HepG2 (cell line): Measurements from ENCODE around the gene NUF2. TPM values are rescaled to one million over a fixed set of nuclear protein-coding genes. Genes with fewer than 3 reads are reported as not detected.

Experiments
- AKNA ChIP-seq: sonication (generic); formaldehyde crosslinking; IDR thresholded peaks from 2 replicates; pipeline ENCODE4 v1.4.0; 2020; ENCODE audit warnings: missing genetic modification reagents, borderline replicate concordance
- HBP1 ChIP-seq: IDR thresholded peaks from 2 replicates; pipeline ENCODE4 v1.6.1; 2016; ENCODE audit warnings: low read depth, control low read depth
- JUND ChIP-seq: sonication (generic); formaldehyde crosslinking; IDR thresholded peaks from 2 replicates; pipeline ENCODE4 v1.8.0; 2022; ENCODE audit warnings: mild to moderate bottlenecking, missing genetic modification reagents
- RAD51 ChIP-seq: fragments of 450-650 bp; IDR thresholded peaks from 2 replicates; pipeline ENCODE4 v1.6.1; 2016; ENCODE audit warnings: borderline replicate concordance
- SP140L ChIP-seq: sonication (generic); formaldehyde crosslinking; IDR thresholded peaks from 2 replicates; pipeline ENCODE4 v1.4.0; 2020; ENCODE audit warnings: missing genetic modification reagents, borderline replicate concordance
- TRAFD1 ChIP-seq: sonication (generic); formaldehyde crosslinking; IDR thresholded peaks from 2 replicates; pipeline ENCODE4 v1.5.1; 2020; ENCODE audit warnings: missing genetic modification reagents, mild to moderate bottlenecking, borderline replicate concordance
- ZFP1 ChIP-seq: IDR thresholded peaks from 2 replicates; pipeline ENCODE4 v1.6.1; 2016
- ZNF281 ChIP-seq: sonication (generic); formaldehyde crosslinking; IDR thresholded peaks from 2 replicates; pipeline ENCODE4 v1.4.0; 2020; ENCODE audit warnings: missing genetic modification reagents, borderline replicate concordance
- ZNF350 ChIP-seq: sonication (generic); formaldehyde crosslinking; IDR thresholded peaks from 2 replicates; pipeline ENCODE4 v1.4.0; 2020; ENCODE audit warnings: mild to moderate bottlenecking, low read depth, missing genetic modification reagents, borderline replicate concordance
- ZNF512 ChIP-seq: sonication (generic); formaldehyde crosslinking; IDR thresholded peaks from 2 replicates; pipeline ENCODE4 v1.4.0; 2020; ENCODE audit warnings: mild to moderate bottlenecking, missing genetic modification reagents
- ZNF550 ChIP-seq: sonication (generic); formaldehyde crosslinking; IDR thresholded peaks from 2 replicates; pipeline ENCODE4 v1.4.0; 2020; ENCODE audit warnings: mild to moderate bottlenecking, missing genetic modification reagents, borderline replicate concordance
- ZNF607 ChIP-seq: sonication (generic); formaldehyde crosslinking; IDR thresholded peaks from 2 replicates; pipeline ENCODE4 v1.5.1; 2020; ENCODE audit warnings: missing genetic modification reagents, mild to moderate bottlenecking, borderline replicate concordance
- ZNF652 ChIP-seq: IDR thresholded peaks from 2 replicates; pipeline ENCODE4 v1.6.1; 2016; ENCODE audit warnings: low read depth, borderline replicate concordance
- ZSCAN22 ChIP-seq: sonication (generic); formaldehyde crosslinking; IDR thresholded peaks from 2 replicates; pipeline ENCODE4 v1.4.0; 2020; ENCODE audit warnings: mild to moderate bottlenecking, missing genetic modification reagents
- polyA plus RNA-seq, 8 experiments: library from polyadenylated mRNA; depleted of rRNA in 3 of 8; stranded (reverse) in 7 of 8; unstranded in 1 of 8; fragments of >200 nt; fragmentation: Illumina TruSeq in 4 of 8; extraction: Trizol in 4 of 8; gene quantifications; 2 replicates each; pipeline versions ENCODE4 v1.2.1 to v1.2.3, GENCODE V29; 2011 to 2016; ENCODE audit warnings: low read depth in 4 of 8, missing spikeins in 1 of 8, mixed read lengths in 1 of 8; ENCODE audit not compliant: insufficient read depth in 1 of 8
- total RNA-seq, 5 experiments: library from RNA; depleted of rRNA; stranded (reverse); fragments of >200 nt; fragmentation: Illumina TruSeq; extraction: Trizol; gene quantifications; 2 replicates each; pipeline ENCODE4 v1.2.3, GENCODE V29; 2016; ENCODE audit warnings: low read depth in 1 of 5

NUF2 gene
- total and polyA plus RNA-seq, 2 of the 13 experiments (the other 11 are each of a cell fraction or from before 2014, with no cell fraction given), result 26.0 to 39.4 TPM

- TF ChIP-seq TRAFD1 (no peak; the same call in 1 of the 2 replicates), ZNF281 (peak; percentile 60; the same call in 1 of the 2 replicates), JUND (peak; percentile 93), ZNF550 (CRISPR knock-in tag) (peak; percentile 99; the same call in 1 of the 2 replicates), ZFP1 (CRISPR knock-in tag) (peak; percentile 95), AKNA (CRISPR knock-in tag) (peak; percentile 86), ZNF350 (CRISPR knock-in tag) (peak; percentile 100), ZNF512 (peak; percentile 94), SP140L (CRISPR knock-in tag) (0 out of 2 replicates have a peak, but pooled peaks have one; percentile 95), ZNF607 (CRISPR knock-in tag) (peak; percentile 98), RAD51 (no peak), ZSCAN22 (CRISPR knock-in tag) (no peak), HBP1 (CRISPR knock-in tag) (peak; percentile 100), ZNF652 (peak; percentile 60; the same call in 1 of the 2 replicates)
Measured at GRCh38 chr1:163321311-163322305, at the start of gene NUF2 (continued).
